Lower leg skin (tissue), 3 donors: ENCODE data around the gene PTPN3.

Source experiments
- CTCF ChIP-seq, 3 donors: fragments of 450-650 bp; IDR thresholded peaks; one replicate each; pipeline ENCODE4 v1.5.1; 2016; ENCODE audit warnings: antibody characterized with exemption in 3 of 3, mild to moderate bottlenecking in 3 of 3, moderate library complexity in 2 of 3
- POLR2A ChIP-seq, 2 donors: fragments of 450-650 bp; IDR thresholded peaks; one replicate each; pipeline ENCODE4 v1.6.1; 2016 to 2017; ENCODE audit warnings: antibody characterized with exemption in 2 of 2, mild to moderate bottlenecking in 1 of 2, moderate library complexity in 1 of 2

DNA sequence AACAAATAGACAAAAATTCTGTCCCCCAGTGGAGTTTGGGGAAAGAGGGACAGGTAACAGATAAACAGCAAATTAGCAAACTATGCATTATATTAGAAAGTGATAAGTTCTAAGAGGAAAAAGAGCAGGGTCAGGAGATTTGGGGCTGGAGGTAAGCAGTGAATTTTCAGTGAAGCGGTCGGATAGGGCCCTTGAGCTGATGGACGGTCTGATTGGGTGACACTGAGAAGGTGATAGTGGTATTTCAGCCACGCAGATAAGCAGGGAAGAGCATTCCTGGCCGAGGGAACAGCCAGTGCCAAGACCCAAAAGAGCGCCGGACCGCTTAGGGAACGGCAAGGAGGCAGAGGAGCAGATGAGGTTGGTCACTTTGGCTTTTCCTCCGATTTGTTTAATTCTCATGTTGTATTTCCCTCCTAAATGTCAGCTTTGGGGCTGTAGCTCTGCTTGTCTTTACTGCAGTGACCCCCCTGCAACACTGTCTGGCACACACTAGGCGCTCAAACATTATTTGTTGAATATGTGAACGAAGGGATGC is 1.1 kb upstream of the PTPN3 start:
- TF ChIP-seq POLR2A (IDR thresholded peaks at IDR 0.05) (no peak), CTCF (IDR thresholded peaks at IDR 0.05) (no peak)
